ENCODE data around the gene ZFR2. TPM values are rescaled to one million over a fixed set of nuclear protein-coding genes. Genes with fewer than 3 reads are reported as not detected.
A peak's percentile ranks its signal among the peaks of the same experiment; 100 is the strongest.

ZFR2 gene
- total RNA-seq, 5 donors from 2014 or later (not counting 1 experiment from before 2014, with no cell fraction given) = 0.56 to 1.8 (median 1.4) TPM

DNA sequence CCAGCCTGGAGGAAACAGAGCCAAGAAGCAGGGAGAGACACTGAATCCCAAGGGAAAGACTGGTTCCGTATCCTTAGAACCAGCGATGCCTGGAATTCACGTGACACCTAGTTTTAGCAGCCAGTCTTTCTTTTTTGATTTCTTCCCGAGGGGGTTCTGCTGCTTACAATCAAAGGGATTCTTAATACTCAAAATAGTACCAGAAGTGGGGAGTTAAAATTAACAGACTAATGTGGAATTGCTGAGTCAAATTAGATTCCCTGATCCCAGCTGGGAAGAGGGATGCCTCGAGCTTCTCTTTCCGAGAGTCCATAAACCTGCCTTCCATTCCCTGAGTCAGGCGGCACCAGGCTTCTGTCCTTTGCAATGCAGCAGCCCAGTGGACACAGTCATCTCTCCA lies 77.9 kb downstream of the ZFR2 start:
- H3K4me1 ChIP-seq (ENCODE audit: control insufficient read depth in 1 of 2, extremely low read depth in 1 of 2, insufficient read depth in 2 of 2, low read length in 2 of 2) = peaks cover 3 to 37% of the 10 kb centered on the region in 2 experiments
- H3K9me3 ChIP-seq = no peaks in the 10 kb centered on the region
- Mint-ChIP-seq H3K27me3 (no peaks in the 10 kb centered on the region), H3K4me3 (no peak overlapping the region), H3K9me3 (peaks cover 0 to 6% (median 0%) of the 10 kb centered on the region in 3 donors), H3K4me1 (peaks cover 5 to 19% (median 9%) of the 10 kb centered on the region in 3 donors), H3K27ac (no peak overlapping the region), H3K36me3 (peaks cover 2% of the 10 kb centered on the region)
- DNase-seq (no peak), ATAC-seq (replicated peaks in 1 of 4) (no peak)
- H3K27me3 ChIP-seq (replicated peaks in 1 of 2; ENCODE audit: control insufficient read depth in 2 of 2, extremely low read depth in 1 of 2, insufficient read depth in 2 of 2, low read length in 1 of 2) = no peaks in the 10 kb centered on the region
- peaks cover 0 to 3% of the 10 kb centered on the region in 2 donors for H3K36me3 ChIP-seq (ENCODE audit: control insufficient read depth in 2 of 2, extremely low read depth in 1 of 2, insufficient read depth in 1 of 2, low read length in 1 of 2)
- 84% methylated on average over 5 of the region's 7 CpGs for WGBS (ENCODE audit: insufficient coverage)
- no peak overlapping the region for H3K4me3 ChIP-seq (ENCODE audit: control insufficient read depth in 1 of 2, extremely low read depth in 1 of 2, low read length in 1 of 2)
- H3K27ac ChIP-seq (ENCODE audit: low read length) = no peak overlapping the region
- ChIA-PET CTCF (no interaction called here), POLR2A (no interaction called here)

DNA sequence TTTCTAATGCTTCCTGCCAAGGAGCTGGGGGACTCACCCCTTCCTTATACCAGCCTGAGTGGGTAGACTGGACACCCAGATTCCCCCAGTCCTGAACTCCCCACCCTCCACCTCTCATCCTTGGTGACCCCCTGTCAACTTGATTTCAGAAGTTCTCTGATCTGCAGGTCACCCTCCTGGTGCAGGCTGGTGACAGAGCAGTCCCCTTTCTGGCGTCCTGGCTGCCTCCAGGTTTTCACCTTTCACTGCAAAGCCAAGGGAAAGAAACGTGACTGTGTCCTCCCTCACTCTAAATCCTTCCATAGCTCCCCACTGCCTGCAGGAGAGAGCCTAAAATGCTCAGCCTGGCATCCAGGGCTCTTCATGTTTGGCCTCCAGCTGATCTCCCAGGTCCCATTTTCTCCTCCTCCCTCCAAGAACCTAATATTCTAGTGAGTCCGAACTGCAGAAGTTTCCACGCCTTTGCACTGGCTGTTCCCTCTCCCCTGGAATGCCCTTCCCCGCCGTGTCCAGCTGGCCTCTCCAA lies 78.6 kb downstream of the ZFR2 start:
- H3K36me3 Mint-ChIP-seq = peaks cover 2% of the 10 kb centered on the region
- H3K4me3 ChIP-seq (ENCODE audit: control insufficient read depth in 1 of 2, extremely low read depth in 1 of 2, low read length in 1 of 2) = no peak overlapping the region
- ATAC-seq (replicated peaks in 1 of 4) (no peak), DNase-seq (no peak)
- H3K27me3 ChIP-seq (replicated peaks in 1 of 2; ENCODE audit: control insufficient read depth in 2 of 2, extremely low read depth in 1 of 2, insufficient read depth in 2 of 2, low read length in 1 of 2) = no peaks in the 10 kb centered on the region
- H3K9me3 ChIP-seq = no peaks in the 10 kb centered on the region
- H3K4me1 ChIP-seq (ENCODE audit: control insufficient read depth in 1 of 2, extremely low read depth in 1 of 2, insufficient read depth in 2 of 2, low read length in 2 of 2) = peaks cover 3 to 41% of the 10 kb centered on the region in 2 experiments
- peaks cover 0 to 3% of the 10 kb centered on the region in 2 donors for H3K36me3 ChIP-seq (ENCODE audit: control insufficient read depth in 2 of 2, extremely low read depth in 1 of 2, insufficient read depth in 1 of 2, low read length in 1 of 2)
- POLR2A ChIA-PET = no interaction called here
- no peak overlapping the region for H3K27ac ChIP-seq (ENCODE audit: low read length)
- H3K9me3 Mint-ChIP-seq = peaks cover 0 to 6% (median 0%) of the 10 kb centered on the region in 3 donors
- 95% methylated on average over 5 of the region's 6 CpGs for WGBS (ENCODE audit: insufficient coverage)
- peaks cover 5 to 23% (median 11%) of the 10 kb centered on the region in 3 donors for H3K4me1 Mint-ChIP-seq
- H3K27me3 Mint-ChIP-seq = no peaks in the 10 kb centered on the region
- no peak overlapping the region for H3K4me3 Mint-ChIP-seq
- H3K27ac Mint-ChIP-seq = peak overlapping the region in 1 of 2 donors; percentile 68
- CTCF ChIA-PET = interaction anchor here in 1 of 2 donors (0.6 kb wide), 2 partner anchors 81 to 210 kb away, joined by 4 to 6 read pairs; no protein-coding TSS in a partner anchor

DNA sequence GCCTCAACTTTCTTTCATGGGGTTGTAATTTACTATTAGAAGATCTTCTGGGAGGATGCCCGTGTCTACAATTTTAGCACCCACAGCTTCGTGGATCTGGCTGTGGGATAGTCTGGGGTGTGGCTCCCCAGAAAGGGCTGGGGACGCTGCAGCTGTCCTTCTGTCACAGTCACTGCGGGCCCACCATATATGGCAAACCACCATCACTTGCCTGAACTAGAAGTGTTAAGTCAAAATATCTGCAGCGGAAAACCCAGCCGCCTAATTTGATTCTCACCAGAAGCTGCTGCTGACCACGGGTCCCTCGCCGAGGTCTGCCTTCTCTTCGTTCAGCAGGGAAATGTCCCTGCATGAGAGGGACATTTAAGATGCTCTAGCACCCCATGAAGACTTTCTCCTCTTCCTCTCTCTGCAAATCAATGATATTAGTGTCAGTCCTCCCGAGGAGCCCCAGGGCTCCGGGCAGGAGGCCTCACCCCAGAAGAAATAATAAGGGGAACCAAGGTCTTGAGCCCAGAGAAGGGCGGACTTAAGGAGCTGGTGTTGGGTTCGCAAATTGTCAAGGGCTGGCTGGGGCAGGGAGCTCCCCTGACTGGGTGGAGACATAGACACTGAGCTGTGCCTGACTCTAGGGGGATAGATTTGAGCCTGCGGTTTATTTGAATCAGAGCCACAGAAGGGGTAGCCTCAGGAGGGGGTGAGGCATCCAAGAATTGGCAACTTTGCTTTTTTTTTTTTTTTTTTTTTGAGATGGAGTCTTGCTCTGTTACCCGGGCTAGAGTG lies 79.7 kb downstream of the ZFR2 start:
- Histone ChIP-seq H3K36me3 (ENCODE audit: control insufficient read depth in 2 of 2, extremely low read depth in 1 of 2, insufficient read depth in 1 of 2, low read length in 1 of 2) (peaks cover 0 to 2% of the 10 kb centered on the region in 2 donors), H3K27ac (ENCODE audit: low read length) (peak overlapping the region; percentile 40), H3K9me3 (no peaks in the 10 kb centered on the region), H3K4me1 (ENCODE audit: control insufficient read depth in 1 of 2, extremely low read depth in 1 of 2, insufficient read depth in 2 of 2, low read length in 2 of 2) (peaks cover 6 to 51% of the 10 kb centered on the region in 2 experiments), H3K27me3 (replicated peaks in 1 of 2; ENCODE audit: control insufficient read depth in 2 of 2, extremely low read depth in 1 of 2, insufficient read depth in 2 of 2, low read length in 1 of 2) (peaks cover 0 to 6% of the 10 kb centered on the region in 2 experiments), H3K4me3 (ENCODE audit: control insufficient read depth in 1 of 2, extremely low read depth in 1 of 2, low read length in 1 of 2) (no peak overlapping the region)
- 57% methylated on average over 9 of the region's 16 CpGs for WGBS (ENCODE audit: insufficient coverage)
- Mint-ChIP-seq H3K4me1 (peaks cover 6 to 32% (median 19%) of the 10 kb centered on the region in 3 donors), H3K36me3 (peaks cover 2% of the 10 kb centered on the region), H3K27ac (peak overlapping the region; percentile 56 to 79), H3K4me3 (peak overlapping the region in 1 of 3 donors; percentile 23), H3K9me3 (peaks cover 0 to 6% (median 0%) of the 10 kb centered on the region in 3 donors), H3K27me3 (no peaks in the 10 kb centered on the region)
- DNase-seq = peak in 18 of 35 experiments; percentile 18 to 69 (median 34)
- ChIA-PET CTCF (interaction anchor here in 1 of 2 donors (0.6 to 1.1 kb wide), 2 partner anchors 27 to 80 kb away, joined by 4 to 5 read pairs; partner anchors contain the start of gene MRPL54), POLR2A (no interaction called here)
- ATAC-seq (replicated peaks in 1 of 4) = peak in 2 of 4 experiments; percentile 19 to 48

DNA sequence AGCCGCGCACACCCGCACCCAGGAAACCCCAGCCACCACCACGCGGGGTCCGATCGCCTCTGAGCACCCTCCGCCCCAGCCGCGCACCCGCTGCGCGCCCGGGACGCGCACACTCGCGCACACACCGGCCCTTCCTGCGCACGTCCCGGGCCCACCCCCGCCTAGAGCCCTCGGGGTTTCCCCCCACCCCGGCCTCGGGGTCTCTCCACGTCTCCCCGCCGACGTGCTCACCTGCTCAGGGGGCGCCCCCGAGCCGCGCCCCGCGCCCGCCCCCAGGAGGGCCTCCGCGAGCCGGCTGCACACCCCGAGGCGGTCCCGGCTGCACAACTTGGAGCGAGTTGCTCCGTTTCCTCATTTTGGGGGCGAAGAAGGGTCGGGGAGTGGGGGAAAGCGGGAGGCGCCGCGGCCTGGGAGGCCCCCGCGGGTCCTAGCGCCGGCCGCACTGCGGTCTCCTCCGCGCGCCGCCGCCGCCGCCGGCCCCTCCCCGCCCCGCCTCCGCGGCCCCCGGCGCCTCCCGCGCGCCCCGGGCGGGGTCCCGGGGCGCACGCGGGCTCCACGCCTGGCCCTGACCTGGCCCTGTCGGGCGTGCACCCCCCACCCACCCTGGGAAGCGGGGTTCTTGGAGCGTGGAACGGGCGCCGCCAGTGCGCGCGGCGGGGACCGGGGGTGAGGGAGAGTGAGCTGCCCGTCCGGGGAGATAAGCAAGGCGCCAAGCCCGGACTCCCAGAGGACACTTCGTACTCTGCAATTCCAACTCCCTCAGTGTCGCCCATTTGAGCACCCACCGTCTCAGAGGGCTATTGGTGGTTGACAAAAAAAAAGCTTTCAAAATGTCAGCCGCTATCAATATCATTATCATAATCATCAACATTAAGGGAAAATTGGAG lies 82.7 kb downstream of the ZFR2 start, which contains the start of gene MATK:
Gene MATK (minus strand): TSS at position 444 of the 887 bp plus-strand sequence. CDS start 1,246 bp downstream, outside the sequence.
- Histone ChIP-seq H3K27ac (ENCODE audit: low read length) (no peak within 1 kb of the TSS), H3K27me3 (replicated peaks in 1 of 2; ENCODE audit: control insufficient read depth in 2 of 2, extremely low read depth in 1 of 2, insufficient read depth in 2 of 2, low read length in 1 of 2) (peaks cover 0 to 6% of the 10 kb centered on the region in 2 experiments), H3K36me3 (ENCODE audit: control insufficient read depth in 2 of 2, extremely low read depth in 1 of 2, insufficient read depth in 1 of 2, low read length in 1 of 2) (peaks cover 8 to 16% of the 10 kb centered on the region in 2 donors), H3K4me3 (ENCODE audit: control insufficient read depth in 1 of 2, extremely low read depth in 1 of 2, low read length in 1 of 2) (peak within 1 kb of the TSS; percentile 53 to 83), H3K4me1 (ENCODE audit: control insufficient read depth in 1 of 2, extremely low read depth in 1 of 2, insufficient read depth in 2 of 2, low read length in 2 of 2) (peaks cover 6 to 61% of the 10 kb centered on the region in 2 experiments), H3K9me3 (peaks cover under 1% of the 10 kb centered on the region)
- ChIA-PET POLR2A (no interaction called here), CTCF (interaction anchor here in 1 of 2 donors (0.6 kb wide), 1 partner anchor 1149 kb away, joined by 4 read pairs; no protein-coding TSS in a partner anchor)
- Mint-ChIP-seq H3K4me3 (peak within 1 kb of the TSS; percentile 71 to 80 (median 79)), H3K4me1 (peaks cover 6 to 37% (median 21%) of the 10 kb centered on the region in 3 donors), H3K27me3 (no peaks in the 10 kb centered on the region), H3K9me3 (peaks cover 6 to 19% (median 13%) of the 10 kb centered on the region in 3 donors), H3K36me3 (peaks cover 17% of the 10 kb centered on the region), H3K27ac (no peak within 1 kb of the TSS)
- under 1% methylated on average over 76 of the region's 101 CpGs for WGBS (ENCODE audit: insufficient coverage)
- peak; percentile 39 to 60 (median 54) for ATAC-seq (replicated peaks in 1 of 4)
- DNase-seq = peak in 5 of 35 experiments; percentile 8 to 47 (median 22)

DNA sequence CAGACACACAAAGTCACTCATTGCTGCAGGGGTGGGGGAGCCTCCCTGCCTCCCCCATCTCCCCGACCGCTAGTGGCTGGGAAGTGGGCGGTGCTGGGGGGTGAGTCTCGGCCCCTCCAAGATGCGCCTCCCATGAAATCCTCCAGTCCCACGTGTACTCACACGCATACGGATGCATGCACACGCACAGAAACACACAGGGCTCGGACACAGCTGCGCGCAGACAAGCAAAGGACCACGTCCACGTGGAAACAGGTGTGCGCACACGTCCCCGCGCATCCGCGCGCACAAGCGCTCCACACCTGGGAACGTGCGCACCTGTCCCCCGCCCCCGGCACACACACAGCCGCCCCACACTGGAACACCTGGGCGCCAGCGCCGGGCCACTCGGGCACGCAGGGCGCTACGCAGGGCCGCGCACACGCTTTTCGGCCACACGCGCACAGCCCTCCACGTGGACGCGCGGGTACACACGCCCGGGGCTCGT lies 83.3 kb downstream of the ZFR2 start:
- Mint-ChIP-seq H3K4me3 (peak overlapping the region; percentile 71 to 80 (median 79)), H3K36me3 (peaks cover 17% of the 10 kb centered on the region), H3K27ac (no peak overlapping the region), H3K4me1 (peaks cover 6 to 38% (median 23%) of the 10 kb centered on the region in 3 donors), H3K27me3 (no peaks in the 10 kb centered on the region), H3K9me3 (peaks cover 6 to 17% (median 17%) of the 10 kb centered on the region in 3 donors)
- CTCF ChIA-PET = no interaction called here
- Histone ChIP-seq H3K27me3 (replicated peaks in 1 of 2; ENCODE audit: control insufficient read depth in 2 of 2, extremely low read depth in 1 of 2, insufficient read depth in 2 of 2, low read length in 1 of 2) (peaks cover 0 to 6% of the 10 kb centered on the region in 2 experiments), H3K4me3 (ENCODE audit: control insufficient read depth in 1 of 2, extremely low read depth in 1 of 2, low read length in 1 of 2) (peak overlapping the region; percentile 53 to 83), H3K9me3 (peaks cover 3% of the 10 kb centered on the region), H3K4me1 (ENCODE audit: control insufficient read depth in 1 of 2, extremely low read depth in 1 of 2, insufficient read depth in 2 of 2, low read length in 2 of 2) (peaks cover 6 to 56% of the 10 kb centered on the region in 2 experiments), H3K36me3 (ENCODE audit: control insufficient read depth in 2 of 2, extremely low read depth in 1 of 2, insufficient read depth in 1 of 2, low read length in 1 of 2) (peaks cover 8 to 16% of the 10 kb centered on the region in 2 donors), H3K27ac (ENCODE audit: low read length) (no peak overlapping the region)
- under 1% methylated on average over 44 of the region's 47 CpGs for WGBS (ENCODE audit: insufficient coverage)
- POLR2A ChIA-PET = no interaction called here
- DNase-seq = peak in 1 of 35 experiments; percentile 46
- ATAC-seq (replicated peaks in 1 of 4) = peak in 3 of 4 experiments; percentile 18 to 53 (median 46)

All from T-cell (primary cell).